Gastrocnemius medialis (tissue), 4 donors: ENCODE results near the gene TMEM255B.

ENCODE experiments used
- POLR2A ChIP-seq, 2 donors: fragments of 450-650 bp; IDR thresholded peaks; one replicate each; pipeline ENCODE4 v1.6.1; 2017; ENCODE audit warnings: antibody characterized with exemption in 2 of 2, mild to moderate bottlenecking in 2 of 2, moderate library complexity in 2 of 2
- TF ChIP-seq, protein P1 (sequence below), 5 experiments: fragments of 450-650 bp in 3 of 5; fragments of 200-600 bp in 2 of 5; sonication (generic) in 2 of 5; IDR thresholded peaks in 4 of 5; conservative IDR thresholded peaks in 1 of 5; 1 replicate in 4 of 5; 2 replicates in 1 of 5; pipeline ENCODE4 v1.5.1; 2016 to 2019; ENCODE audit warnings: antibody characterized with exemption in 5 of 5, mild to moderate bottlenecking in 3 of 5, moderate library complexity in 3 of 5

GRCh38 chr13:113804017-113804702 is 45.1 kb downstream of the TMEM255B start:
- TF ChIP-seq, protein P1, sequence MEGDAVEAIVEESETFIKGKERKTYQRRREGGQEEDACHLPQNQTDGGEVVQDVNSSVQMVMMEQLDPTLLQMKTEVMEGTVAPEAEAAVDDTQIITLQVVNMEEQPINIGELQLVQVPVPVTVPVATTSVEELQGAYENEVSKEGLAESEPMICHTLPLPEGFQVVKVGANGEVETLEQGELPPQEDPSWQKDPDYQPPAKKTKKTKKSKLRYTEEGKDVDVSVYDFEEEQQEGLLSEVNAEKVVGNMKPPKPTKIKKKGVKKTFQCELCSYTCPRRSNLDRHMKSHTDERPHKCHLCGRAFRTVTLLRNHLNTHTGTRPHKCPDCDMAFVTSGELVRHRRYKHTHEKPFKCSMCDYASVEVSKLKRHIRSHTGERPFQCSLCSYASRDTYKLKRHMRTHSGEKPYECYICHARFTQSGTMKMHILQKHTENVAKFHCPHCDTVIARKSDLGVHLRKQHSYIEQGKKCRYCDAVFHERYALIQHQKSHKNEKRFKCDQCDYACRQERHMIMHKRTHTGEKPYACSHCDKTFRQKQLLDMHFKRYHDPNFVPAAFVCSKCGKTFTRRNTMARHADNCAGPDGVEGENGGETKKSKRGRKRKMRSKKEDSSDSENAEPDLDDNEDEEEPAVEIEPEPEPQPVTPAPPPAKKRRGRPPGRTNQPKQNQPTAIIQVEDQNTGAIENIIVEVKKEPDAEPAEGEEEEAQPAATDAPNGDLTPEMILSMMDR (IDR thresholded peaks at IDR 0.05 in 4 of 5, conservative IDR thresholded peaks at IDR 0.05 in 1 of 5): no peak
- TF ChIP-seq POLR2A (IDR thresholded peaks at IDR 0.05): no peak
